AG04449 (cell line): ENCODE data around the gene OR5J2.
"Not testable (repeated sequence)": the region's sequence is repeated elsewhere in the genome, so short reads cannot be mapped to it uniquely, and the experiment has no call there.

Experiments used
- CTCF ChIA-PET: fragments of 350-600 bp; formaldehyde crosslinking; extraction: SDS; loops from one replicate; lab custom pipeline; 2021; ENCODE audit warnings: antibody characterized with exemption; lab: Yijun Ruan, JAX
- POLR2A ChIA-PET: fragments of 400-600, 350-600 bp; formaldehyde crosslinking; extraction: SDS; loops from one replicate; lab custom pipeline; 2020; ENCODE audit warnings: antibody characterized with exemption, inconsistent platforms; lab: Yijun Ruan, JAX
- DNase-seq: peaks from one replicate; pipeline ENCODE4 v3.0.0-alpha.2; 2010; ENCODE audit warnings: low read depth, low spot score
- H3K4me3 ChIP-seq: 2 replicates; pipeline ENCODE4 v1.5.1; 2011; ENCODE audit warnings: low read depth, mild to moderate bottlenecking, control low read depth, low read length
- TF ChIP-seq, protein P1 (sequence below): IDR thresholded peaks from one replicate; pipeline ENCODE4 v1.5.1; 2011; ENCODE audit warnings: mild to moderate bottlenecking, moderate library complexity, low read length, control low read depth, inconsistent platforms; ENCODE audit not compliant: insufficient read depth; ENCODE audit errors: missing control alignments

OR5J2 gene

DNA sequence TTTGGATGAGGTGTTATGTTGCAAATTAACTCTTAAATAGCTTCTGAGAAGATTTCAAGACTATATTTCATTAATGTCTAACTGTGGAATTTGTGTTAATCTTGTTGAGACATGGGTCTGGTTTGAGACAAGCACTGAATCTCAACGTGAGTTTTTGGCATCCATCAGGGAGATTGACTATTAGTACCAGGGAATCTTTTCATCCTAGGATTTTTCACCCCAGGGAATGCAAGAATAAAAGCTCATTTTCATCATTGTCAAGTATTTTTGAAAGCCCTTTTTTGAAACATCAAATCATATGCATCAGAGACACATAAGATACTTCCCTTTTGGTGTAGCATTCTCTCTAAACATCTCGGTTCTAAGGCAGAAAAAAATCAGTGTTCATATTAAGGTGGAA is 38.1 kb downstream of the OR5J2 start:
- ChIA-PET CTCF (no interaction called here), POLR2A (no interaction called here)
- TF ChIP-seq, protein P1, sequence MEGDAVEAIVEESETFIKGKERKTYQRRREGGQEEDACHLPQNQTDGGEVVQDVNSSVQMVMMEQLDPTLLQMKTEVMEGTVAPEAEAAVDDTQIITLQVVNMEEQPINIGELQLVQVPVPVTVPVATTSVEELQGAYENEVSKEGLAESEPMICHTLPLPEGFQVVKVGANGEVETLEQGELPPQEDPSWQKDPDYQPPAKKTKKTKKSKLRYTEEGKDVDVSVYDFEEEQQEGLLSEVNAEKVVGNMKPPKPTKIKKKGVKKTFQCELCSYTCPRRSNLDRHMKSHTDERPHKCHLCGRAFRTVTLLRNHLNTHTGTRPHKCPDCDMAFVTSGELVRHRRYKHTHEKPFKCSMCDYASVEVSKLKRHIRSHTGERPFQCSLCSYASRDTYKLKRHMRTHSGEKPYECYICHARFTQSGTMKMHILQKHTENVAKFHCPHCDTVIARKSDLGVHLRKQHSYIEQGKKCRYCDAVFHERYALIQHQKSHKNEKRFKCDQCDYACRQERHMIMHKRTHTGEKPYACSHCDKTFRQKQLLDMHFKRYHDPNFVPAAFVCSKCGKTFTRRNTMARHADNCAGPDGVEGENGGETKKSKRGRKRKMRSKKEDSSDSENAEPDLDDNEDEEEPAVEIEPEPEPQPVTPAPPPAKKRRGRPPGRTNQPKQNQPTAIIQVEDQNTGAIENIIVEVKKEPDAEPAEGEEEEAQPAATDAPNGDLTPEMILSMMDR = no peak
- DNase-seq = no peak
- no peak overlapping the region for H3K4me3 ChIP-seq

- CTCF ChIA-PET, DNase-seq, POLR2A ChIA-PET, H3K4me3 ChIP-seq: not testable (repeated sequence)
Measured at GRCh38 chr11:56219735-56220134, 43.3 kb downstream of the OR5J2 start.
